HUES48 (cell line): ENCODE results near the gene PEX16.

Experiments
- H3K27ac ChIP-seq: one replicate; pipeline ENCODE4 v1.7.0; 2013; ENCODE audit warnings: low read depth, low read length, inconsistent platforms
- H3K27me3 ChIP-seq: 2 replicates; pipeline ENCODE4 v1.6.1; 2013; ENCODE audit warnings: mild to moderate bottlenecking, low read length; ENCODE audit not compliant: control insufficient read depth, insufficient read depth
- H3K36me3 ChIP-seq: 2 replicates; pipeline ENCODE4 v1.6.1; 2013; ENCODE audit warnings: low read length; ENCODE audit not compliant: control insufficient read depth, insufficient read depth
- H3K4me1 ChIP-seq: 2 replicates; pipeline ENCODE4 v1.6.1; 2013; ENCODE audit warnings: mild to moderate bottlenecking, low read length; ENCODE audit not compliant: control insufficient read depth, insufficient read depth
- H3K4me3 ChIP-seq: 2 replicates; pipeline ENCODE4 v1.5.1; 2013; ENCODE audit warnings: mild to moderate bottlenecking, low read depth, low read length
- H3K9ac ChIP-seq: 2 replicates; pipeline ENCODE4 v1.6.1; 2013; ENCODE audit warnings: mild to moderate bottlenecking, low read depth, low read length, moderate library complexity
- H3K9me3 ChIP-seq: 2 replicates; pipeline ENCODE4 v1.6.1; 2013; ENCODE audit warnings: low read length; ENCODE audit not compliant: control insufficient read depth, insufficient read depth

The PEX16 gene

GRCh38 chr11:45880772-45881570 is 36.7 kb downstream of the PEX16 start:
- no peak overlapping the region for H3K4me3 ChIP-seq
- peaks cover 14% of the 10 kb centered on the region; the same call in 1 of the 2 replicates for H3K36me3 ChIP-seq
- H3K9ac ChIP-seq, result no peak overlapping the region
- H3K4me1 ChIP-seq, result peaks cover 13% of the 10 kb centered on the region
- no peak overlapping the region for H3K27ac ChIP-seq
- no peaks in the 10 kb centered on the region for H3K9me3 ChIP-seq
- H3K27me3 ChIP-seq, result peaks cover 4% of the 10 kb centered on the region; the same call in 1 of the 2 replicates

- Histone ChIP-seq H3K27ac (no peak overlapping the region), H3K4me1 (peaks cover 19% of the 10 kb centered on the region), H3K4me3 (no peak overlapping the region), H3K9me3 (no peaks in the 10 kb centered on the region), H3K9ac (no peak overlapping the region), H3K27me3 (peaks cover 4% of the 10 kb centered on the region; the same call in 1 of the 2 replicates), H3K36me3 (peaks cover 16% of the 10 kb centered on the region; the same call in 1 of the 2 replicates)
Measured at GRCh38 chr11:45879803-45880686, 37.6 kb downstream of the PEX16 start.

GRCh38 chr11:45877845-45878244 is 39.8 kb downstream of the PEX16 start:
- Histone ChIP-seq H3K36me3 (peaks cover 23% of the 10 kb centered on the region), H3K4me3 (no peak overlapping the region), H3K9me3 (no peaks in the 10 kb centered on the region), H3K27ac (no peak overlapping the region), H3K4me1 (peaks cover 18% of the 10 kb centered on the region), H3K27me3 (no peaks in the 10 kb centered on the region), H3K9ac (no peak overlapping the region)

- peaks cover 18% of the 10 kb centered on the region for H3K4me1 ChIP-seq
- no peaks in the 10 kb centered on the region for H3K27me3 ChIP-seq
- H3K9me3 ChIP-seq, result no peaks in the 10 kb centered on the region
- no peak overlapping the region for H3K4me3 ChIP-seq
- no peak overlapping the region for H3K27ac ChIP-seq
- peaks cover 23% of the 10 kb centered on the region for H3K36me3 ChIP-seq
- H3K9ac ChIP-seq, result no peak overlapping the region
Measured at GRCh38 chr11:45877221-45877620, 40.5 kb downstream of the PEX16 start.

- no peak overlapping the region for H3K4me3 ChIP-seq
- no peak overlapping the region for H3K9ac ChIP-seq
- peaks cover 26% of the 10 kb centered on the region for H3K36me3 ChIP-seq
- H3K4me1 ChIP-seq, result peaks cover 18% of the 10 kb centered on the region
- H3K27me3 ChIP-seq, result no peaks in the 10 kb centered on the region
- no peaks in the 10 kb centered on the region for H3K9me3 ChIP-seq
- peak overlapping the region; percentile 15 for H3K27ac ChIP-seq
Measured at GRCh38 chr11:45876401-45876800, 41.3 kb downstream of the PEX16 start.

- Histone ChIP-seq H3K27ac (peak overlapping the region; percentile 29), H3K9me3 (no peaks in the 10 kb centered on the region), H3K36me3 (peaks cover 55% of the 10 kb centered on the region), H3K4me1 (peaks cover 18% of the 10 kb centered on the region), H3K4me3 (no peak overlapping the region), H3K27me3 (no peaks in the 10 kb centered on the region), H3K9ac (no peak overlapping the region)
Measured at GRCh38 chr11:45872651-45873356, 44.9 kb downstream of the PEX16 start.

- H3K27me3 ChIP-seq, result no peaks in the 10 kb centered on the region
- peaks cover 63% of the 10 kb centered on the region for H3K36me3 ChIP-seq
- H3K4me1 ChIP-seq, result peaks cover 15% of the 10 kb centered on the region
- no peaks in the 10 kb centered on the region for H3K9me3 ChIP-seq
- no peak overlapping the region for H3K9ac ChIP-seq
- H3K27ac ChIP-seq, result no peak overlapping the region
- H3K4me3 ChIP-seq, result no peak overlapping the region
Measured at GRCh38 chr11:45871638-45872037, 46.0 kb downstream of the PEX16 start.

GRCh38 chr11:45870706-45871105 is 47.0 kb downstream of the PEX16 start:
- H3K4me3 ChIP-seq, result no peak overlapping the region
- no peak overlapping the region for H3K27ac ChIP-seq
- no peak overlapping the region for H3K9ac ChIP-seq
- peaks cover 5% of the 10 kb centered on the region for H3K4me1 ChIP-seq
- H3K36me3 ChIP-seq, result peaks cover 63% of the 10 kb centered on the region
- no peaks in the 10 kb centered on the region for H3K27me3 ChIP-seq
- no peaks in the 10 kb centered on the region for H3K9me3 ChIP-seq

- no peaks in the 10 kb centered on the region for H3K27me3 ChIP-seq
- H3K36me3 ChIP-seq, result peaks cover 67% of the 10 kb centered on the region
- H3K9me3 ChIP-seq, result no peaks in the 10 kb centered on the region
- H3K27ac ChIP-seq, result no peak overlapping the region
- no peak overlapping the region for H3K9ac ChIP-seq
- no peak overlapping the region for H3K4me3 ChIP-seq
- no peaks in the 10 kb centered on the region for H3K4me1 ChIP-seq
Measured at GRCh38 chr11:45869551-45869950, 48.1 kb downstream of the PEX16 start.

GRCh38 chr11:45864041-45864440 is 53.6 kb downstream of the PEX16 start:
- Histone ChIP-seq H3K36me3 (peaks cover 67% of the 10 kb centered on the region), H3K4me3 (no peak overlapping the region), H3K9me3 (no peaks in the 10 kb centered on the region)

More at GRCh38 chr11:45864041-45864440, 53.6 kb downstream of the PEX16 start:
- Histone ChIP-seq H3K27me3 (no peaks in the 10 kb centered on the region), H3K27ac (no peak overlapping the region), H3K4me1 (peaks cover 4% of the 10 kb centered on the region; the same call in 1 of the 2 replicates), H3K9ac (no peak overlapping the region)
